ENCODE data around the gene C1QA.

C1QA gene

GRCh38 chr1:22608361-22608760, 28.1 kb upstream of the C1QA start:
- DNase-seq (ENCODE audit: low read depth in 1 of 2, low spot score in 1 of 2), result no peak
- no peak for TF ChIP-seq SPI1 (IDR thresholded peaks at IDR 0.05; ENCODE audit: borderline replicate concordance, low read depth)
- no peak for TF ChIP-seq GABPA (IDR thresholded peaks at IDR 0.05; ENCODE audit: low read depth)
- TF ChIP-seq, protein P1, sequence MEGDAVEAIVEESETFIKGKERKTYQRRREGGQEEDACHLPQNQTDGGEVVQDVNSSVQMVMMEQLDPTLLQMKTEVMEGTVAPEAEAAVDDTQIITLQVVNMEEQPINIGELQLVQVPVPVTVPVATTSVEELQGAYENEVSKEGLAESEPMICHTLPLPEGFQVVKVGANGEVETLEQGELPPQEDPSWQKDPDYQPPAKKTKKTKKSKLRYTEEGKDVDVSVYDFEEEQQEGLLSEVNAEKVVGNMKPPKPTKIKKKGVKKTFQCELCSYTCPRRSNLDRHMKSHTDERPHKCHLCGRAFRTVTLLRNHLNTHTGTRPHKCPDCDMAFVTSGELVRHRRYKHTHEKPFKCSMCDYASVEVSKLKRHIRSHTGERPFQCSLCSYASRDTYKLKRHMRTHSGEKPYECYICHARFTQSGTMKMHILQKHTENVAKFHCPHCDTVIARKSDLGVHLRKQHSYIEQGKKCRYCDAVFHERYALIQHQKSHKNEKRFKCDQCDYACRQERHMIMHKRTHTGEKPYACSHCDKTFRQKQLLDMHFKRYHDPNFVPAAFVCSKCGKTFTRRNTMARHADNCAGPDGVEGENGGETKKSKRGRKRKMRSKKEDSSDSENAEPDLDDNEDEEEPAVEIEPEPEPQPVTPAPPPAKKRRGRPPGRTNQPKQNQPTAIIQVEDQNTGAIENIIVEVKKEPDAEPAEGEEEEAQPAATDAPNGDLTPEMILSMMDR (IDR thresholded peaks at IDR 0.05; ENCODE audit: insufficient read depth, low read length), result no peak
- Histone ChIP-seq H3K27me3 (ENCODE audit: insufficient read depth, poor library complexity, severe bottlenecking) (no peaks in the 10 kb centered on the region), H3K27ac (replicated peaks) (no peak overlapping the region), H3K4me3 (replicated peaks; ENCODE audit: insufficient read depth, low read length) (no peak overlapping the region)

DNA sequence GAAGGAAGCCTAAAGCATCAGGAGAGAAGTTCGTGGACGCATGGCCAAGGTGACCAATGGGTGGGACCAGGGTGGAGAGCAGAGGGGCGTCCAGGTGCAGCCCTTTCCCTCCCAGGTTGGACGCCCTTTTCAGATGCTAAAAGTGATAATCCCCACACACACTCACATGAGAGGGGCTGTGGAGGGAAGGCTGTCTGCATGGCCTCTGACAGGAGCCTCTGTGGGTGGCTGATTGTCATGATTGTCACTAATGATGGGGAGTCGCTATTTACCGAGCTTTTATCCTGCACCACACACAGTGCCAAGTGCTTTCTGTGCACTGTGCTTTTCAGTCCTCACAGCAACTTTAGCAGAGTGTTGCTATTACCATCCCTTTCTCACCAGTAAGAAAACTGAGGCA, 27.1 kb upstream of the C1QA start:
- no peak overlapping the region for H3K27ac ChIP-seq (replicated peaks)
- no peak for DNase-seq (ENCODE audit: low read depth in 1 of 2, low spot score in 1 of 2)
- no peak overlapping the region for H3K4me3 ChIP-seq (replicated peaks; ENCODE audit: insufficient read depth, low read length)
- no peaks in the 10 kb centered on the region for H3K27me3 ChIP-seq (ENCODE audit: insufficient read depth, poor library complexity, severe bottlenecking)
- no peak for TF ChIP-seq SPI1 (IDR thresholded peaks at IDR 0.05; ENCODE audit: borderline replicate concordance, low read depth)
- TF ChIP-seq, protein P1 (IDR thresholded peaks at IDR 0.05; ENCODE audit: insufficient read depth, low read length), result no peak
- TF ChIP-seq POLR2AphosphoS5 (IDR thresholded peaks at IDR 0.05; ENCODE audit: low read depth), result no peak
- TF ChIP-seq GABPA (IDR thresholded peaks at IDR 0.05; ENCODE audit: low read depth), result no peak
- TF ChIP-seq, protein P2, sequence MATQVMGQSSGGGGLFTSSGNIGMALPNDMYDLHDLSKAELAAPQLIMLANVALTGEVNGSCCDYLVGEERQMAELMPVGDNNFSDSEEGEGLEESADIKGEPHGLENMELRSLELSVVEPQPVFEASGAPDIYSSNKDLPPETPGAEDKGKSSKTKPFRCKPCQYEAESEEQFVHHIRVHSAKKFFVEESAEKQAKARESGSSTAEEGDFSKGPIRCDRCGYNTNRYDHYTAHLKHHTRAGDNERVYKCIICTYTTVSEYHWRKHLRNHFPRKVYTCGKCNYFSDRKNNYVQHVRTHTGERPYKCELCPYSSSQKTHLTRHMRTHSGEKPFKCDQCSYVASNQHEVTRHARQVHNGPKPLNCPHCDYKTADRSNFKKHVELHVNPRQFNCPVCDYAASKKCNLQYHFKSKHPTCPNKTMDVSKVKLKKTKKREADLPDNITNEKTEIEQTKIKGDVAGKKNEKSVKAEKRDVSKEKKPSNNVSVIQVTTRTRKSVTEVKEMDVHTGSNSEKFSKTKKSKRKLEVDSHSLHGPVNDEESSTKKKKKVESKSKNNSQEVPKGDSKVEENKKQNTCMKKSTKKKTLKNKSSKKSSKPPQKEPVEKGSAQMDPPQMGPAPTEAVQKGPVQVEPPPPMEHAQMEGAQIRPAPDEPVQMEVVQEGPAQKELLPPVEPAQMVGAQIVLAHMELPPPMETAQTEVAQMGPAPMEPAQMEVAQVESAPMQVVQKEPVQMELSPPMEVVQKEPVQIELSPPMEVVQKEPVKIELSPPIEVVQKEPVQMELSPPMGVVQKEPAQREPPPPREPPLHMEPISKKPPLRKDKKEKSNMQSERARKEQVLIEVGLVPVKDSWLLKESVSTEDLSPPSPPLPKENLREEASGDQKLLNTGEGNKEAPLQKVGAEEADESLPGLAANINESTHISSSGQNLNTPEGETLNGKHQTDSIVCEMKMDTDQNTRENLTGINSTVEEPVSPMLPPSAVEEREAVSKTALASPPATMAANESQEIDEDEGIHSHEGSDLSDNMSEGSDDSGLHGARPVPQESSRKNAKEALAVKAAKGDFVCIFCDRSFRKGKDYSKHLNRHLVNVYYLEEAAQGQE (IDR thresholded peaks at IDR 0.05; ENCODE audit: insufficient replicate concordance, low read depth), result no peak

DNA sequence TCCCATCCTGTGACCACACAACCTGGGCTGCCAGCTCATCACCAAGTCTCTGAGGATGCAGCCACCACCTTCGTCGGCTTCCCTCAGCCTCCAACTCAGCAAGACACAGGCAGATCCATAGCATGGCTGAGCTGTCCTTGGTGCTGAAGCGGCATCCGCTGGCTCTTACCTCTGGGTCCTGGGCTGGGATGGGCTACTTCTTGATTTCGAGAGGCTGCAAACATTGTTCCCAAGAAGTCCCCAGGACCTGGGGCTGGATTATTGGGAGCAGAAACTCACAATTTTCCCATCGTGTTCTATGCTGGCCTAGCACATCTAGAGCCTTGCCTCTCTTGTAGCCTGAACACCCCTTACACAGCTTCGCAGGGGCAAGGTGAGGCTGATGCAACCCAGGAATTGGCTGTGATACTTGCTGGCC, 24.9 kb upstream of the C1QA start:
- no peak overlapping the region for H3K4me3 ChIP-seq (replicated peaks; ENCODE audit: insufficient read depth, low read length)
- peak in 1 of 2 experiments; percentile 38 for DNase-seq (ENCODE audit: low read depth in 1 of 2, low spot score in 1 of 2)
- no peak overlapping the region for H3K27ac ChIP-seq (replicated peaks)
- no peaks in the 10 kb centered on the region for H3K27me3 ChIP-seq (ENCODE audit: insufficient read depth, poor library complexity, severe bottlenecking)
- TF ChIP-seq, protein P2 (IDR thresholded peaks at IDR 0.05; ENCODE audit: insufficient replicate concordance, low read depth), result peak; percentile 100
- TF ChIP-seq POLR2AphosphoS5 (IDR thresholded peaks at IDR 0.05; ENCODE audit: low read depth), result no peak

DNA sequence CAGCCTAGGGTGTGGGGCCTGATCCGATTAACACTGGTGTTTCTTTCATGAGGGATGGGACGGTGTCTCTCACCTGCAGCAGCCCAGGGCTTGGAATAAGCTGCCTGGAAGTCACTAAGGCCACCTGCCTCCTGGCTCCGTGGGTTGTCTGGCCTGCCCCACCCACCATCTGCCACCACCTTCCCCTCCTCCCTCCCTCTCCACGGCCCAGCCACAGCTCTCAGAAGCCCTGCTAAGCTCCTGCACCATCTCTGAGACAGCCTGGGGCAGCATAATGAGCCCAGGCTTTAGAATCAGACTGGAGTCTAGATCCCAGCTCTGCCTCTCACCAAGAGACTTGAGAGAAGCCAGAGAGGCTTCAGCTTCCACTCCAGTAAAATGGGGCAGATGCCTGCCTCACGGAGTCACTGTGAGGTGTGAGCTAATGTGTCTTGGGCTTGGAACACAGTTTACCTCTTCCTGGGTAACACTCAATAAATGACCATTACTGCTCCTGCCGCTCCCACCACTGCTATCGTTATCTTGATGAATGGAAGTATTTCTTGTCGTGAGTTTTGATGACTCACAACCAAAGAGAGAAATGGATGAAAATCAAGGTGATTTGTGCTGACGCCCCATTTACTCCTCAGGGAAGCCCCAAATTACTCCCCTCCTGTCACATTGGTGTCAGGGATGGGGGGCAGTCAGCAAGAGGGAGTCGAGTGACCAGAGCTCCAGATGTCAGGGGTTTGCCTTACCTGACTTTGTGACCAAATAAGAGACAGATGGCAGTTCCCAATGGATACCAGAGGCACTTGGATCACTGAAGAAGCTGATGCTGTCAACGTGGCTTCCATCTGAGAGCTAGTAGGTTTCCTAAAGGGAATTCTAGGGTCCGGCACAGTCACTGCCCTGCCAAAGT, 23.5 kb upstream of the C1QA start:
- Histone ChIP-seq H3K27ac (replicated peaks) (no peak overlapping the region), H3K4me3 (replicated peaks; ENCODE audit: insufficient read depth, low read length) (no peak overlapping the region), H3K27me3 (ENCODE audit: insufficient read depth, poor library complexity, severe bottlenecking) (no peaks in the 10 kb centered on the region)
- no peak for DNase-seq (ENCODE audit: low read depth in 1 of 2, low spot score in 1 of 2)
- TF ChIP-seq, protein P2 (IDR thresholded peaks at IDR 0.05; ENCODE audit: insufficient replicate concordance, low read depth), result no peak
